ENCODE measurements around the gene RNU6-1. TPM values are rescaled to one million over a fixed set of nuclear protein-coding genes. Genes with fewer than 3 reads are reported as not detected.

RNU6-1 gene
- total and polyA plus RNA-seq, 2 donors (not counting 1 experiment from before 2014, with no cell fraction given) = not detected

DNA sequence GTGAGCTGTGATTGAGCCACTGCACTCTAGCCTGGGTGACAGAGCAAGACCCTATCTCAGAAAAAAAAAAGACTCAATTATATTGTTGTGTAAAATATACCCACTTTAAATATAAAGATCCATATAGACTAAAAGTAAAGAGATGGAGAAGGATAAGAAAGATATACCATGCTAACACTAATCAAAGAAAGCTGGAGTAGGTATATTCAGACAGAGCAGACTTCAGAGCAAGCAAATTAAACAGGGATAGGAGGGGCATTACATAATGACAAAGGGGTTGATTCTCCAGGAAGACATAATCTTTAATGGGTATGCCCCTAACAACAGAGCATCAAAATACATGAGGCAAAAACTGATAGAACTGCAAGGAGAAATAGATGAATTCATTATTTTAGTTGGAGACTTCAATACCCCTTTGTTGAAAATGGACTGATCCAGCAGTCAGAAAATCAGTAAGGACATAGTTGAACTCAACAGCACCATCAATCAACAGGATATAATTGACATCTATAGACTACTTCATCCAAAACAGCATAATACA is 31.1 kb upstream of the RNU6-1 start:
- H3K27ac ChIP-seq (ENCODE audit: insufficient read depth, low read length) = no peak overlapping the region
- no peak overlapping the region for H3K4me2 ChIP-seq (ENCODE audit: extremely low read depth, insufficient read depth, low read length)
- H3K36me3 ChIP-seq (ENCODE audit: control insufficient read depth, insufficient read depth, low read length) = no peaks in the 10 kb centered on the region
- no peak overlapping the region for H2AFZ ChIP-seq (ENCODE audit: low read length)
- TF ChIP-seq, protein P1, sequence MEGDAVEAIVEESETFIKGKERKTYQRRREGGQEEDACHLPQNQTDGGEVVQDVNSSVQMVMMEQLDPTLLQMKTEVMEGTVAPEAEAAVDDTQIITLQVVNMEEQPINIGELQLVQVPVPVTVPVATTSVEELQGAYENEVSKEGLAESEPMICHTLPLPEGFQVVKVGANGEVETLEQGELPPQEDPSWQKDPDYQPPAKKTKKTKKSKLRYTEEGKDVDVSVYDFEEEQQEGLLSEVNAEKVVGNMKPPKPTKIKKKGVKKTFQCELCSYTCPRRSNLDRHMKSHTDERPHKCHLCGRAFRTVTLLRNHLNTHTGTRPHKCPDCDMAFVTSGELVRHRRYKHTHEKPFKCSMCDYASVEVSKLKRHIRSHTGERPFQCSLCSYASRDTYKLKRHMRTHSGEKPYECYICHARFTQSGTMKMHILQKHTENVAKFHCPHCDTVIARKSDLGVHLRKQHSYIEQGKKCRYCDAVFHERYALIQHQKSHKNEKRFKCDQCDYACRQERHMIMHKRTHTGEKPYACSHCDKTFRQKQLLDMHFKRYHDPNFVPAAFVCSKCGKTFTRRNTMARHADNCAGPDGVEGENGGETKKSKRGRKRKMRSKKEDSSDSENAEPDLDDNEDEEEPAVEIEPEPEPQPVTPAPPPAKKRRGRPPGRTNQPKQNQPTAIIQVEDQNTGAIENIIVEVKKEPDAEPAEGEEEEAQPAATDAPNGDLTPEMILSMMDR (conservative IDR thresholded peaks at IDR 0.05 in 1 of 2, IDR thresholded peaks at IDR 0.05 in 1 of 2; ENCODE audit: low read depth in 1 of 2, low read length in 2 of 2) = no peak
- H3K4me3 ChIP-seq (replicated peaks in 1 of 4; ENCODE audit: control extremely low read depth in 1 of 4, insufficient read depth in 1 of 4, low read depth in 3 of 4, low read length in 4 of 4) = no peak overlapping the region
- DNase-seq (ENCODE audit: low read depth in 2 of 2) = no peak
- H3K4me1 ChIP-seq (ENCODE audit: control insufficient read depth, extremely low read depth, insufficient read depth, low read length) = no peaks in the 10 kb centered on the region
- H3K9me3 ChIP-seq (ENCODE audit: control insufficient read depth, insufficient read depth, low read depth, low read length) = no peaks in the 10 kb centered on the region
- H3K79me2 ChIP-seq (ENCODE audit: control insufficient read depth, insufficient read depth, low read length) = no peaks in the 10 kb centered on the region
- H4K20me1 ChIP-seq (ENCODE audit: control insufficient read depth, extremely low read depth, insufficient read depth, low read length) = no peaks in the 10 kb centered on the region
- H3K9ac ChIP-seq (ENCODE audit: insufficient read depth, low read length) = no peak overlapping the region
- no peaks in the 10 kb centered on the region for H3K27me3 ChIP-seq (ENCODE audit: control insufficient read depth, insufficient read depth, low read length)

DNA sequence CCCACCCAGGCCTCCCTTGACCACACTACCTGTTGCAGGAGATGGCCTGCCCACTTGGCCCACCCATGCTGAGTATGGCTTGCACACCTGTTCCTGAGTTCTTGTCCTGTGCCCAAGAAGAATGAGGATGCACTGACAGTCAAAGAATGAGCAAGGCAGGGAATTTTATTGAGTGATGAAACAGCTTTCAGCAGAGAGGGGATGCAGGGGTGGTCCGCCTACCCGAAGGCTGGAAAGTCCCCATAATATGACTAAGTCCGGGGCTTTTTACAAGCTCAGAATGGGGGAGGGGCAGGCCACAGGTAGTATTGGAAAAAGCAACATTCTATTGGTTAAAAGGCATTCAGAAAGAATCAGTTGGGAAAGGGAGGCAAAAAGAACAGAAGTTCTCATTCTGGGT is 29.9 kb upstream of the RNU6-1 start:
- Histone ChIP-seq H2AFZ (ENCODE audit: low read length) (no peak overlapping the region), H3K4me1 (ENCODE audit: control insufficient read depth, extremely low read depth, insufficient read depth, low read length) (no peaks in the 10 kb centered on the region), H3K4me2 (ENCODE audit: extremely low read depth, insufficient read depth, low read length) (no peak overlapping the region), H3K9me3 (ENCODE audit: control insufficient read depth, insufficient read depth, low read depth, low read length) (no peaks in the 10 kb centered on the region), H3K9ac (ENCODE audit: insufficient read depth, low read length) (no peak overlapping the region), H3K79me2 (ENCODE audit: control insufficient read depth, insufficient read depth, low read length) (no peaks in the 10 kb centered on the region), H3K36me3 (ENCODE audit: control insufficient read depth, insufficient read depth, low read length) (no peaks in the 10 kb centered on the region), H3K4me3 (replicated peaks in 1 of 4; ENCODE audit: control extremely low read depth in 1 of 4, insufficient read depth in 1 of 4, low read depth in 3 of 4, low read length in 4 of 4) (no peak overlapping the region), H3K27ac (ENCODE audit: insufficient read depth, low read length) (no peak overlapping the region), H3K27me3 (ENCODE audit: control insufficient read depth, insufficient read depth, low read length) (no peaks in the 10 kb centered on the region), H4K20me1 (ENCODE audit: control insufficient read depth, extremely low read depth, insufficient read depth, low read length) (no peaks in the 10 kb centered on the region)
- no peak for TF ChIP-seq EZH2 (IDR thresholded peaks at IDR 0.05; ENCODE audit: low read length, missing control alignments)
- TF ChIP-seq, protein P1 (conservative IDR thresholded peaks at IDR 0.05 in 1 of 2, IDR thresholded peaks at IDR 0.05 in 1 of 2; ENCODE audit: low read depth in 1 of 2, low read length in 2 of 2) = no peak
- DNase-seq (ENCODE audit: low read depth in 2 of 2) = no peak

DNA sequence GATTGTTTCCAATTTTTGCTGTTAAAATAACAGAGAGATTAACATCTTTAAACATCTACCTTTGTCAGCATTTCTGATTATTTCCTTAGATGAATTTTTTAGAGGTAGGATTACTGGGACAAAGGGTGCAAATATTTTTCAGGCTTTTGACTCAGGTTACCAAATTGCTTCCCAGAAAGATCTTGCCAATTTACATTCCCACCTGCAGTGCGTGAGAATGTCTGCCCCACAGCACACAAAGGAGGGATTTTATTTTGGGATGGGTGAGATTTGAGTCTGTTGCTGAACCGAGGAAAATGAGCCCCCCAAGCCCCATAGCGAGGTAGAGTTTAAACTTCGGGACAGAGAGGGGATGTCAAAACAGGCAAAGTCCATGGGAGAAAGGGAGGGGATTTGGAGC is 25.9 kb upstream of the RNU6-1 start:
- Histone ChIP-seq H3K36me3 (ENCODE audit: control insufficient read depth, insufficient read depth, low read length) (no peaks in the 10 kb centered on the region), H3K4me1 (ENCODE audit: control insufficient read depth, extremely low read depth, insufficient read depth, low read length) (no peaks in the 10 kb centered on the region), H2AFZ (ENCODE audit: low read length) (no peak overlapping the region), H3K27me3 (ENCODE audit: control insufficient read depth, insufficient read depth, low read length) (no peaks in the 10 kb centered on the region), H3K27ac (ENCODE audit: insufficient read depth, low read length) (no peak overlapping the region), H3K9me3 (ENCODE audit: control insufficient read depth, insufficient read depth, low read depth, low read length) (no peaks in the 10 kb centered on the region), H3K79me2 (ENCODE audit: control insufficient read depth, insufficient read depth, low read length) (no peaks in the 10 kb centered on the region), H3K4me2 (ENCODE audit: extremely low read depth, insufficient read depth, low read length) (no peak overlapping the region), H3K4me3 (replicated peaks in 1 of 4; ENCODE audit: control extremely low read depth in 1 of 4, insufficient read depth in 1 of 4, low read depth in 3 of 4, low read length in 4 of 4) (no peak overlapping the region), H3K9ac (ENCODE audit: insufficient read depth, low read length) (no peak overlapping the region), H4K20me1 (ENCODE audit: control insufficient read depth, extremely low read depth, insufficient read depth, low read length) (no peaks in the 10 kb centered on the region)
- no peak for DNase-seq (ENCODE audit: low read depth in 2 of 2)
- TF ChIP-seq, protein P1 (conservative IDR thresholded peaks at IDR 0.05 in 1 of 2, IDR thresholded peaks at IDR 0.05 in 1 of 2; ENCODE audit: low read depth in 1 of 2, low read length in 2 of 2) = no peak
- TF ChIP-seq EZH2 (IDR thresholded peaks at IDR 0.05; ENCODE audit: low read length, missing control alignments) = no peak

Data from fibroblast of lung (primary cell).